ENCODE data around the gene CLCN4.

Gene CLCN4

DNA sequence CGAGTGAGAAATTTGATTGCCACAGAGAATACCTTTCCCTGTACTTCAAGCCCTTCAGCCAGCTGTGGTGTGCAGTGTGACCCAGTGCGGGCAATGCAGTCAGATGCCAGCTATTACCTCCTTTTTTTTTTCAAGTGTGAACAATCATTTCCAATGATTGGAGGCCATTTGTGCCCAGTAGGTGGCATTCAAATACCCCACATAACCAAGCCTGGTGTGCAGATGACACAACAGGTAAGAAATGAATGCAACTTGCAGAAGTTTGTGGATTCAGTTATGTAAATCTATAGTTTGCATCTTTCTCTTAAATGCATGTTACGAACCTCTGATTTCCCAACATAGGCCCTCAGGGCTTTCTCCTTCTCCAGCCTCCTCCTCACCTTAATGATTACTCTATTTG, 98.0 kb downstream of the CLCN4 start:
- H3K4me3 ChIP-seq (ENCODE audit: low read depth, low read length): no peak overlapping the region
- TF ChIP-seq, protein P1, sequence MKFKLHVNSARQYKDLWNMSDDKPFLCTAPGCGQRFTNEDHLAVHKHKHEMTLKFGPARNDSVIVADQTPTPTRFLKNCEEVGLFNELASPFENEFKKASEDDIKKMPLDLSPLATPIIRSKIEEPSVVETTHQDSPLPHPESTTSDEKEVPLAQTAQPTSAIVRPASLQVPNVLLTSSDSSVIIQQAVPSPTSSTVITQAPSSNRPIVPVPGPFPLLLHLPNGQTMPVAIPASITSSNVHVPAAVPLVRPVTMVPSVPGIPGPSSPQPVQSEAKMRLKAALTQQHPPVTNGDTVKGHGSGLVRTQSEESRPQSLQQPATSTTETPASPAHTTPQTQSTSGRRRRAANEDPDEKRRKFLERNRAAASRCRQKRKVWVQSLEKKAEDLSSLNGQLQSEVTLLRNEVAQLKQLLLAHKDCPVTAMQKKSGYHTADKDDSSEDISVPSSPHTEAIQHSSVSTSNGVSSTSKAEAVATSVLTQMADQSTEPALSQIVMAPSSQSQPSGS (tag by site-specific recombination; IDR thresholded peaks at IDR 0.05; ENCODE audit: low read depth): no peak
- TF ChIP-seq, protein P2, sequence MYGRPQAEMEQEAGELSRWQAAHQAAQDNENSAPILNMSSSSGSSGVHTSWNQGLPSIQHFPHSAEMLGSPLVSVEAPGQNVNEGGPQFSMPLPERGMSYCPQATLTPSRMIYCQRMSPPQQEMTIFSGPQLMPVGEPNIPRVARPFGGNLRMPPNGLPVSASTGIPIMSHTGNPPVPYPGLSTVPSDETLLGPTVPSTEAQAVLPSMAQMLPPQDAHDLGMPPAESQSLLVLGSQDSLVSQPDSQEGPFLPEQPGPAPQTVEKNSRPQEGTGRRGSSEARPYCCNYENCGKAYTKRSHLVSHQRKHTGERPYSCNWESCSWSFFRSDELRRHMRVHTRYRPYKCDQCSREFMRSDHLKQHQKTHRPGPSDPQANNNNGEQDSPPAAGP (tag by site-specific recombination; IDR thresholded peaks at IDR 0.05): no peak
- TF ChIP-seq, protein P3, sequence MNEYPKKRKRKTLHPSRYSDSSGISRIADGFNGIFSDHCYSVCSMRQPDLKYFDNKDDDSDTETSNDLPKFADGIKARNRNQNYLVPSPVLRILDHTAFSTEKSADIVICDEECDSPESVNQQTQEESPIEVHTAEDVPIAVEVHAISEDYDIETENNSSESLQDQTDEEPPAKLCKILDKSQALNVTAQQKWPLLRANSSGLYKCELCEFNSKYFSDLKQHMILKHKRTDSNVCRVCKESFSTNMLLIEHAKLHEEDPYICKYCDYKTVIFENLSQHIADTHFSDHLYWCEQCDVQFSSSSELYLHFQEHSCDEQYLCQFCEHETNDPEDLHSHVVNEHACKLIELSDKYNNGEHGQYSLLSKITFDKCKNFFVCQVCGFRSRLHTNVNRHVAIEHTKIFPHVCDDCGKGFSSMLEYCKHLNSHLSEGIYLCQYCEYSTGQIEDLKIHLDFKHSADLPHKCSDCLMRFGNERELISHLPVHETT (tag by site-specific recombination; IDR thresholded peaks at IDR 0.05): no peak
- TF ChIP-seq ZNF214 (tag by site-specific recombination; IDR thresholded peaks at IDR 0.05; ENCODE audit: borderline replicate concordance) (no peak), ZNF292 (tag by site-specific recombination; IDR thresholded peaks at IDR 0.05; ENCODE audit: borderline replicate concordance, low read depth) (no peak), TRIM28 (IDR thresholded peaks at IDR 0.05; ENCODE audit: borderline replicate concordance, low read length) (no peak), TCF7L2 (IDR thresholded peaks at IDR 0.05; ENCODE audit: borderline replicate concordance, low read depth, low read length) (no peak)
- POLR2A ChIA-PET: no interaction called here
- no peaks in the 10 kb centered on the region for H3K36me3 ChIP-seq (ENCODE audit: control insufficient read depth in 2 of 2, insufficient read depth in 1 of 2, low read length in 2 of 2)
- CTCF ChIA-PET: interaction anchor here (0.8 kb wide), 1 partner anchor 26 kb away, joined by 4 read pairs; no protein-coding TSS in a partner anchor
- H3K27ac ChIP-seq (ENCODE audit: extremely low read depth, low read depth, low read length): no peak overlapping the region
- H3K9me3 ChIP-seq (ENCODE audit: control insufficient read depth, insufficient read depth, low read depth, low read length): no peaks in the 10 kb centered on the region
- H3K4me1 ChIP-seq (ENCODE audit: control insufficient read depth, insufficient read depth, low read length): no peaks in the 10 kb centered on the region

DNA sequence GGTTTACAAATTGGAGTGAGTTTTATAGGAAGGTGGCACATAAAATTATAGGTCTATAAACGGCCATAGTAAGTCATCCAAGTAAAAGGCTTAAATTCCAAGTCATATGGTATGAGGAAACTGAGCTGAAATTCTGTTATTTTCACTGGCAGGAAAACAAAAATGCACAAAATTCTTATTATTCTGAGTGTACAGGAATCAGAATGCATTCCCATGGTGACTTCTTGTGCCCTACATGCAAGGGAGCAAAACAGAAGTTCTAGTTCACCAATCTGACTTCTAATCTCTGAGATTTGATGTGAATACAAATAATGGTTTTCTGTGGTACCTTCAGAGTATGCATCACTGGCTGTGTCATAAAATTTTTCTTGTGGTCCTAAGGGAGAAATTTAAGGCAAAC, 102.9 kb downstream of the CLCN4 start:
- H3K36me3 ChIP-seq (ENCODE audit: control insufficient read depth in 2 of 2, insufficient read depth in 1 of 2, low read length in 2 of 2): no peaks in the 10 kb centered on the region
- no peaks in the 10 kb centered on the region for H3K4me1 ChIP-seq (ENCODE audit: control insufficient read depth, insufficient read depth, low read length)
- ChIA-PET CTCF (interaction anchor here (0.6 kb wide), 1 partner anchor 253 kb away, joined by 3 read pairs; no protein-coding TSS in a partner anchor), POLR2A (no interaction called here)
- H3K9me3 ChIP-seq (ENCODE audit: control insufficient read depth, insufficient read depth, low read depth, low read length): no peaks in the 10 kb centered on the region
- H3K27ac ChIP-seq (ENCODE audit: extremely low read depth, low read depth, low read length): no peak overlapping the region
- TF ChIP-seq, protein P4, sequence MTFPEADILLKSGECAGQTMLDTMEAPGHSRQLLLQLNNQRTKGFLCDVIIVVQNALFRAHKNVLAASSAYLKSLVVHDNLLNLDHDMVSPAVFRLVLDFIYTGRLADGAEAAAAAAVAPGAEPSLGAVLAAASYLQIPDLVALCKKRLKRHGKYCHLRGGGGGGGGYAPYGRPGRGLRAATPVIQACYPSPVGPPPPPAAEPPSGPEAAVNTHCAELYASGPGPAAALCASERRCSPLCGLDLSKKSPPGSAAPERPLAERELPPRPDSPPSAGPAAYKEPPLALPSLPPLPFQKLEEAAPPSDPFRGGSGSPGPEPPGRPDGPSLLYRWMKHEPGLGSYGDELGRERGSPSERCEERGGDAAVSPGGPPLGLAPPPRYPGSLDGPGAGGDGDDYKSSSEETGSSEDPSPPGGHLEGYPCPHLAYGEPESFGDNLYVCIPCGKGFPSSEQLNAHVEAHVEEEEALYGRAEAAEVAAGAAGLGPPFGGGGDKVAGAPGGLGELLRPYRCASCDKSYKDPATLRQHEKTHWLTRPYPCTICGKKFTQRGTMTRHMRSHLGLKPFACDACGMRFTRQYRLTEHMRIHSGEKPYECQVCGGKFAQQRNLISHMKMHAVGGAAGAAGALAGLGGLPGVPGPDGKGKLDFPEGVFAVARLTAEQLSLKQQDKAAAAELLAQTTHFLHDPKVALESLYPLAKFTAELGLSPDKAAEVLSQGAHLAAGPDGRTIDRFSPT (tag by site-specific recombination; IDR thresholded peaks at IDR 0.05): no peak
- TF ChIP-seq ZNF433 (tag by site-specific recombination; IDR thresholded peaks at IDR 0.05; ENCODE audit: low read depth) (no peak), ZBTB20 (tag by site-specific recombination; IDR thresholded peaks at IDR 0.05) (no peak), ZNF221 (tag by site-specific recombination; IDR thresholded peaks at IDR 0.05; ENCODE audit: borderline replicate concordance) (no peak), ZBTB17 (tag by site-specific recombination; IDR thresholded peaks at IDR 0.05) (no peak), ZNF560 (tag by site-specific recombination; IDR thresholded peaks at IDR 0.05; ENCODE audit: borderline replicate concordance) (no peak), KLF7 (tag by site-specific recombination; IDR thresholded peaks at IDR 0.05; ENCODE audit: borderline replicate concordance) (no peak), OVOL3 (tag by site-specific recombination; IDR thresholded peaks at IDR 0.05) (no peak), ZNF664 (tag by site-specific recombination; IDR thresholded peaks at IDR 0.05) (no peak), ZNF311 (tag by site-specific recombination; IDR thresholded peaks at IDR 0.05; ENCODE audit: borderline replicate concordance) (no peak), ZNF777 (tag by site-specific recombination; IDR thresholded peaks at IDR 0.05; ENCODE audit: borderline replicate concordance) (no peak)
- TF ChIP-seq, protein P5, sequence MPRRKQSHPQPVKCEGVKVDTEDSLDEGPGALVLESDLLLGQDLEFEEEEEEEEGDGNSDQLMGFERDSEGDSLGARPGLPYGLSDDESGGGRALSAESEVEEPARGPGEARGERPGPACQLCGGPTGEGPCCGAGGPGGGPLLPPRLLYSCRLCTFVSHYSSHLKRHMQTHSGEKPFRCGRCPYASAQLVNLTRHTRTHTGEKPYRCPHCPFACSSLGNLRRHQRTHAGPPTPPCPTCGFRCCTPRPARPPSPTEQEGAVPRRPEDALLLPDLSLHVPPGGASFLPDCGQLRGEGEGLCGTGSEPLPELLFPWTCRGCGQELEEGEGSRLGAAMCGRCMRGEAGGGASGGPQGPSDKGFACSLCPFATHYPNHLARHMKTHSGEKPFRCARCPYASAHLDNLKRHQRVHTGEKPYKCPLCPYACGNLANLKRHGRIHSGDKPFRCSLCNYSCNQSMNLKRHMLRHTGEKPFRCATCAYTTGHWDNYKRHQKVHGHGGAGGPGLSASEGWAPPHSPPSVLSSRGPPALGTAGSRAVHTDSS (tag by site-specific recombination; IDR thresholded peaks at IDR 0.05): no peak
- TF ChIP-seq, protein P6, sequence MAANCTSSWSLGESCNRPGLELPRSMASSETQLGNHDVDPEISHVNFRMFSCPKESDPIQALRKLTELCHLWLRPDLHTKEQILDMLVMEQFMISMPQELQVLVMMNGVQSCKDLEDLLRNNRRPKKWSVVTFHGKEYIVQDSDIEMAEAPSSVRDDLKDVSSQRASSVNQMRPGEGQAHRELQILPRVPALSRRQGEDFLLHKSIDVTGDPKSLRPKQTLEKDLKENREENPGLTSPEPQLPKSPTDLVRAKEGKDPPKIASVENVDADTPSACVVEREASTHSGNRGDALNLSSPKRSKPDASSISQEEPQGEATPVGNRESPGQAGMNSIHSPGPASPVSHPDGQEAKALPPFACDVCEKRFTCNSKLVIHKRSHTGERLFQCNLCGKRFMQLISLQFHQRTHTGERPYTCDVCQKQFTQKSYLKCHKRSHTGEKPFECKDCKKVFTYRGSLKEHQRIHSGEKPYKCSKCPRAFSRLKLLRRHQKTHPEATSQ (tag by site-specific recombination; IDR thresholded peaks at IDR 0.05): no peak
- TF ChIP-seq, protein P7, sequence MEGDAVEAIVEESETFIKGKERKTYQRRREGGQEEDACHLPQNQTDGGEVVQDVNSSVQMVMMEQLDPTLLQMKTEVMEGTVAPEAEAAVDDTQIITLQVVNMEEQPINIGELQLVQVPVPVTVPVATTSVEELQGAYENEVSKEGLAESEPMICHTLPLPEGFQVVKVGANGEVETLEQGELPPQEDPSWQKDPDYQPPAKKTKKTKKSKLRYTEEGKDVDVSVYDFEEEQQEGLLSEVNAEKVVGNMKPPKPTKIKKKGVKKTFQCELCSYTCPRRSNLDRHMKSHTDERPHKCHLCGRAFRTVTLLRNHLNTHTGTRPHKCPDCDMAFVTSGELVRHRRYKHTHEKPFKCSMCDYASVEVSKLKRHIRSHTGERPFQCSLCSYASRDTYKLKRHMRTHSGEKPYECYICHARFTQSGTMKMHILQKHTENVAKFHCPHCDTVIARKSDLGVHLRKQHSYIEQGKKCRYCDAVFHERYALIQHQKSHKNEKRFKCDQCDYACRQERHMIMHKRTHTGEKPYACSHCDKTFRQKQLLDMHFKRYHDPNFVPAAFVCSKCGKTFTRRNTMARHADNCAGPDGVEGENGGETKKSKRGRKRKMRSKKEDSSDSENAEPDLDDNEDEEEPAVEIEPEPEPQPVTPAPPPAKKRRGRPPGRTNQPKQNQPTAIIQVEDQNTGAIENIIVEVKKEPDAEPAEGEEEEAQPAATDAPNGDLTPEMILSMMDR (tag by site-specific recombination; IDR thresholded peaks at IDR 0.05): no peak
- H3K4me3 ChIP-seq (ENCODE audit: low read depth, low read length): no peak overlapping the region

Data from HEK293 (cell line).